Measurements from ENCODE around the gene SPG11.

DNA sequence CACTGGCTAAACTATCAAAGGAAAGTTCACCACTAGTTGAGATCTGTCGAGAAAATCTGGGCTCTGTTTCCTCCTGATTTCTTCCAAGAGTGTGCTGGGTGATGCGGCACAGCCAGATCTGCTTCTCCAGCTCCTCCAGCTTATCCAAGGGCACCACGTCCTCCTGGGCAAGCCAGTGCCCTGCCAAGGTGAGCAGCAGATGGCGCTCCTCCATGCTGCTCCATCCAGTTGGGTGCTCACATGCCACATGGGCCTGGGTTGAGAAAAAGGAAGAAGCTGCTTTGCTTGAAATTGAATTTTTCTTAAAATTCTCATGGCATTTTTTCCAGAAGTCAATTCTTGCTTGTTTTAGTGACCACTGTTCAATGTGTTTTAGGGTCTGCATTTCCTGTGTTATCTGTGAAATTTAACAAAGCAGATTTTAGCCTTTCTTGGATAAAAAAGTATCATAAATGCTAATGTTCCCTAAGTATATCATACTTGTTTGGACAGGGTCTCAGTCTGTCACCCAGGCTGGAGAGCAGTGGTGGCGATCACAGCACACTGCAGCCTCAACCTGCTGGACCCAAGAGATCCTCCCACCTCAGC, 79.2 kb downstream of the SPG11 start:
- TF ChIP-seq FOXA1 (IDR thresholded peaks at IDR 0.05) (no peak), SUZ12 (IDR thresholded peaks at IDR 0.05) (no peak), ZNF384 (IDR thresholded peaks at IDR 0.05) (no peak)

Data from HEK293T (cell line).